SK-N-SH treated with all-trans-retinoic acid at 6 μM for 48 hours (cell line): ENCODE results near the gene ADNP.

Experiments used
- ARNTL ChIP-seq: fragments of 450-650 bp; formaldehyde crosslinking; IDR thresholded peaks from 2 replicates; pipeline ENCODE4 v1.5.0; 2020; ENCODE audit warnings: low read depth, mild to moderate bottlenecking, moderate library complexity, borderline replicate concordance
- BACH2 ChIP-seq: fragments of 250-450 bp; sonication (Bioruptor Pico); IDR thresholded peaks from 2 replicates; pipeline ENCODE4 v1.9.0; 2021; ENCODE audit warnings: mild to moderate bottlenecking, borderline replicate concordance
- GLIS3 ChIP-seq: fragments of 250-450 bp; sonication (Bioruptor Pico); IDR thresholded peaks from 2 replicates; pipeline ENCODE4 v1.5.0; 2020; ENCODE audit warnings: mild to moderate bottlenecking, moderate library complexity
- ISL1 ChIP-seq: fragments of 250-450 bp; sonication (Bioruptor Pico); IDR thresholded peaks from 2 replicates; pipeline ENCODE4 v2.1.2; 2022; ENCODE audit warnings: mild to moderate bottlenecking, moderate library complexity
- OSR1 ChIP-seq: fragments of 250-450 bp; sonication (Bioruptor Pico); IDR thresholded peaks from 2 replicates; pipeline ENCODE4 v1.8.0; 2022; ENCODE audit warnings: moderate library complexity, mild to moderate bottlenecking, inconsistent platforms
- RARB ChIP-seq: fragments of 250-450 bp; sonication (Bioruptor Pico); IDR thresholded peaks from 2 replicates; pipeline ENCODE4 v1.8.0; 2021; ENCODE audit warnings: mild to moderate bottlenecking, moderate library complexity
- TOX ChIP-seq: fragments of 250-450 bp; sonication (Bioruptor Pico); IDR thresholded peaks from 2 replicates; pipeline ENCODE4 v1.8.0; 2021; ENCODE audit warnings: mild to moderate bottlenecking, moderate library complexity, borderline replicate concordance
- ZFP3 ChIP-seq: fragments of 250-450 bp; sonication (Bioruptor Pico); IDR thresholded peaks from 2 replicates; pipeline ENCODE4 v1.5.0; 2020; ENCODE audit warnings: mild to moderate bottlenecking, moderate library complexity
- ZFP30 ChIP-seq: fragments of 450-650 bp; formaldehyde crosslinking; IDR thresholded peaks from 2 replicates; pipeline ENCODE4 v1.5.0; 2022; ENCODE audit warnings: mild to moderate bottlenecking, moderate library complexity
- ZNF70 ChIP-seq: fragments of 450-650 bp; formaldehyde crosslinking; IDR thresholded peaks from 2 replicates; pipeline ENCODE4 v1.5.0; 2020; ENCODE audit warnings: mild to moderate bottlenecking, moderate library complexity
- ZNF8 ChIP-seq: fragments of 450-650 bp; formaldehyde crosslinking; IDR thresholded peaks from 2 replicates; pipeline ENCODE4 v1.5.0; 2020; ENCODE audit warnings: mild to moderate bottlenecking, moderate library complexity
- TF ChIP-seq, protein P1 (sequence below): fragments of 250-450 bp; sonication (Bioruptor Pico); IDR thresholded peaks from 2 replicates; pipeline ENCODE4 v1.8.0; 2020; ENCODE audit warnings: mild to moderate bottlenecking, moderate library complexity, borderline replicate concordance
- TF ChIP-seq, protein P2 (sequence below): fragments of 250-450 bp; sonication (Bioruptor Pico); IDR thresholded peaks from 2 replicates; pipeline ENCODE4 v1.5.1; 2020; ENCODE audit warnings: low read depth, mild to moderate bottlenecking, moderate library complexity

DNA sequence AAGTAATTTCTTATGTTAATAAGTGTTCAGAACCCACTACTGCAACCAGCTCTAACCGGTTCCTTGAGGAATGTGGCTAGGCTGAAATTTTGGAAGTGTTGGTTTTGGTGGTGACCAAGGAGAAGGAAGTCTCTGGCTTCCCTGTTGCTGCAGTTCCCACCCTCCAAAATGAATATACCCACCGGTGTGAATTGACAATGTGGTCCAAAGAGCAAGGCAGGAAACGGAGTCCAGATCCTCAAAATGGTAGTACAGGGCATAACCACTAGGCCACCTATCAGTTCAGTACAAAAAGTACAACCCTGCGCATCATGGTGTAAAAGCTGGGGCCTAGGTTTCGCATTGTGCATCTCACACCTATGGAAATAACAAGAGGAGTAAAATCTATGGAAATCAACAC lies 2.8 kb downstream of the ADNP start:
- TF ChIP-seq GLIS3 (CRISPR knock-in tag) (no peak), ARNTL (CRISPR knock-in tag) (no peak), BACH2 (CRISPR knock-in tag) (no peak), ZNF70 (CRISPR knock-in tag) (no peak), RARB (CRISPR knock-in tag) (no peak), TOX (no peak), ISL1 (no peak), ZFP30 (CRISPR knock-in tag) (no peak), OSR1 (CRISPR knock-in tag) (no peak), ZFP3 (no peak), ZNF8 (no peak)
- TF ChIP-seq, protein P1, sequence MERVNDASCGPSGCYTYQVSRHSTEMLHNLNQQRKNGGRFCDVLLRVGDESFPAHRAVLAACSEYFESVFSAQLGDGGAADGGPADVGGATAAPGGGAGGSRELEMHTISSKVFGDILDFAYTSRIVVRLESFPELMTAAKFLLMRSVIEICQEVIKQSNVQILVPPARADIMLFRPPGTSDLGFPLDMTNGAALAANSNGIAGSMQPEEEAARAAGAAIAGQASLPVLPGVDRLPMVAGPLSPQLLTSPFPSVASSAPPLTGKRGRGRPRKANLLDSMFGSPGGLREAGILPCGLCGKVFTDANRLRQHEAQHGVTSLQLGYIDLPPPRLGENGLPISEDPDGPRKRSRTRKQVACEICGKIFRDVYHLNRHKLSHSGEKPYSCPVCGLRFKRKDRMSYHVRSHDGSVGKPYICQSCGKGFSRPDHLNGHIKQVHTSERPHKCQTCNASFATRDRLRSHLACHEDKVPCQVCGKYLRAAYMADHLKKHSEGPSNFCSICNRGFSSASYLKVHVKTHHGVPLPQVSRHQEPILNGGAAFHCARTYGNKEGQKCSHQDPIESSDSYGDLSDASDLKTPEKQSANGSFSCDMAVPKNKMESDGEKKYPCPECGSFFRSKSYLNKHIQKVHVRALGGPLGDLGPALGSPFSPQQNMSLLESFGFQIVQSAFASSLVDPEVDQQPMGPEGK (CRISPR knock-in tag): no peak
- TF ChIP-seq, protein P2, sequence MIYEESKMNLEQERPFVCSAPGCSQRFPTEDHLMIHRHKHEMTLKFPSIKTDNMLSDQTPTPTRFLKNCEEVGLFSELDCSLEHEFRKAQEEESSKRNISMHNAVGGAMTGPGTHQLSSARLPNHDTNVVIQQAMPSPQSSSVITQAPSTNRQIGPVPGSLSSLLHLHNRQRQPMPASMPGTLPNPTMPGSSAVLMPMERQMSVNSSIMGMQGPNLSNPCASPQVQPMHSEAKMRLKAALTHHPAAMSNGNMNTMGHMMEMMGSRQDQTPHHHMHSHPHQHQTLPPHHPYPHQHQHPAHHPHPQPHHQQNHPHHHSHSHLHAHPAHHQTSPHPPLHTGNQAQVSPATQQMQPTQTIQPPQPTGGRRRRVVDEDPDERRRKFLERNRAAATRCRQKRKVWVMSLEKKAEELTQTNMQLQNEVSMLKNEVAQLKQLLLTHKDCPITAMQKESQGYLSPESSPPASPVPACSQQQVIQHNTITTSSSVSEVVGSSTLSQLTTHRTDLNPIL (CRISPR knock-in tag): no peak
